ENCODE data around the gene HHAT.

Gene HHAT

GRCh38 chr1:210706246-210706645 is 377.5 kb downstream of the HHAT start:
- no peak overlapping the region for H3K4me3 ChIP-seq (ENCODE audit: low read length)
- DNase-seq (ENCODE audit: low read depth, low spot score) = no peak

- no peak overlapping the region for H3K4me3 ChIP-seq (ENCODE audit: low read length)
- no peak for DNase-seq (ENCODE audit: low read depth, low spot score)
Measured at GRCh38 chr1:210707300-210708240, 378.9 kb downstream of the HHAT start.

GRCh38 chr1:210709701-210710100 is 381.0 kb downstream of the HHAT start:
- DNase-seq (ENCODE audit: low read depth, low spot score) = no peak
- no peak overlapping the region for H3K4me3 ChIP-seq (ENCODE audit: low read length)

GRCh38 chr1:210711825-210712612 is 383.3 kb downstream of the HHAT start:
- no peak overlapping the region for H3K4me3 ChIP-seq (ENCODE audit: low read length)
- DNase-seq (ENCODE audit: low read depth, low spot score) = no peak

DNA sequence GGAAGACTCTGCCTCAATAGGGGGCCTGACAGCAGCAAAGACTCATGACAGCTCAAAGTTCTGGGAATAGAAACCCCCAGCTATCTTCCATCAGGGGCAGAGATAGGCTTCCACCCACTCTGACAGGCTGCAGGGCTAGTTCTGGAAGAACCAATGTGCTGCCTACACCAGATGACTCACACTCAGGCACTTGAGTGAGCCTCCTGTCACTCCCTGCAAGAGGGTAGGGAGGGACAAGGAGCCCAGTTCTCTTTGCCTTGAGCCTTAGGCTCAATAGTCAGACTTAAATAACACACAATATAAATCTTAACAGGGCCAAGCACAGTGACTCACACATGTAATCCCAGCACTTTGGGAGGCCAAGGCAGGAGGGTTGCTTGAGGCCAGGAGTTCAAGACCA is 386.4 kb downstream of the HHAT start:
- no peak overlapping the region for H3K4me3 ChIP-seq (ENCODE audit: low read length)
- no peak for DNase-seq (ENCODE audit: low read depth, low spot score)

DNA sequence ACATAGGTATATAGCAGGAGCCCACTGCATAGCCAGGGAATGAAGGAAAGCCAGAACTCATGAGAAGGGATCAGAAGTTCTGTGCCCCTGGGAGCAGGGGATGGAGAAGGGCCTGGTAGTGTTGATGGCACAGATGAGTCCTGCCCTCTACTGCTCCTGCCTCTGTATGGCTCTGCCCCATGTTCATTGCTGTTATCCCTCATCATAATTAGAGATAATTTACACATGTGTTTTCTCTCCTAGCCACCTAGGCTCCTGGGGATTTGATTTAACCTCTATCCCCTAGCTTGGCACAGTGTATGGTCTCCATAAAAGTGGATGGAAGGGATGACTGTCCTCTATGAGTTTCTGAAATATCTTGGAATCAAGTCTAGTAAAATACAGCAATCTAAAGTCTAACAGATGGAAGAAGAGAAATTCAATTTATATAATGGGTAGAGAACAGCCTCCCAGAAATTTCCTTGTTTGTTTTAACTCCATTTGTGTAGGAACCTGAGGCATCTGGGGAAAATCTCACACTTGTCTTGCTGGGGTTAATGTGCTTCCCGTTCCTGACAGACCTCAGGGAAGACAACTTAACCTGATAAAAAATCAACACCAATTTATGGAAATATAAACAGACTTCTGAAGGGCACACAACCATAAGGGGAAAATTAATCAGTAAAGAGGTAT is 393.8 kb downstream of the HHAT start:
- no peak for DNase-seq (ENCODE audit: low read depth, low spot score)
- H3K4me3 ChIP-seq (ENCODE audit: low read length) = no peak overlapping the region

- no peak overlapping the region for H3K4me3 ChIP-seq (ENCODE audit: low read length)
- DNase-seq (ENCODE audit: low read depth, low spot score) = no peak
Measured at GRCh38 chr1:210723646-210724045, 394.9 kb downstream of the HHAT start.

DNA sequence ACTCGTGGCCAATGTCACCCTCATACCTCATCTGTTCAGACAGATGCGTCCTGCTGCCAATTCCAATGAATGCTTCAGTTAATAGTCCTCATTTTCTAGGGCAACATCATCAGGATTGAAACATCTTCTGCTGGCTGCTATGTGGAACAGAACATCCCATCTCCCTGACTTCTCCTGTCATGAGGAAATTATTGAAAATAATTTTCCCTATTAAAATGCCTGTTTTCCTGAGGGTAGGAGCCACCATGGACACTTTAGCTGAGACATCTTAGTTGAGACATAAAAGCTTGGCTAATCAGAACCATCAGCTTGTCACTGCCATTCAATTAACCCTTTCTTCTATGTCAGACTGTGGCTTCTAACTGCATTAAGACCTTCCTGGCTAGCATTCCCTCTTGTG is 396.1 kb downstream of the HHAT start:
- DNase-seq (ENCODE audit: low read depth, low spot score) = no peak
- H3K4me3 ChIP-seq (ENCODE audit: low read length) = no peak overlapping the region
